Measurements from ENCODE around the gene HSF2.

GRCh38 chr6:122472022-122472340, 72.5 kb downstream of the HSF2 start:
- TF ChIP-seq CTCF (IDR thresholded peaks at IDR 0.05; ENCODE audit: poor library complexity, severe bottlenecking) (no peak), EP300 (conservative IDR thresholded peaks at IDR 0.05; ENCODE audit: poor library complexity, severe bottlenecking) (no peak), EZH2 (IDR thresholded peaks at IDR 0.05; ENCODE audit: borderline replicate concordance, insufficient read depth, low read length, poor library complexity, severe bottlenecking) (no peak), RAD21 (conservative IDR thresholded peaks at IDR 0.05) (no peak), REST (IDR thresholded peaks at IDR 0.05; ENCODE audit: borderline replicate concordance) (no peak), MXI1 (conservative IDR thresholded peaks at IDR 0.05; ENCODE audit: poor library complexity, severe bottlenecking) (no peak)

All from neural cell (in vitro differentiated cells).